Caco-2 (cell line): ENCODE results near the gene TPSB2. TPM values are rescaled to one million over a fixed set of nuclear protein-coding genes. Genes with fewer than 3 reads are reported as not detected.
"Not testable (repeated sequence)": the region's sequence is repeated elsewhere in the genome, so short reads cannot be mapped to it uniquely, and the experiment has no call there.

Experiments used
- BruUV-seq: library from RNA; stranded (reverse); fragments of 400-500 nt; replicated peaks from 2 replicates; lab custom pipeline; 2021; lab: Mats Ljungman, UMichigan
- CTCF ChIA-PET: fragments of 300-600 bp; sonication (Branson Sonifier 250); formaldehyde crosslinking; loops from one replicate; lab custom pipeline; 2022; ENCODE audit warnings: antibody characterized with exemption; lab: Charles Lee
- POLR2A ChIA-PET: fragments of 300-600 bp; sonication (Branson Sonifier 250); formaldehyde crosslinking; loops from one replicate; lab custom pipeline; 2022; ENCODE audit warnings: antibody characterized with exemption; lab: Charles Lee
- DNase-seq, 2 experiments: peaks; one replicate each; pipeline versions ENCODE4 v3.0.0 to v3.0.0-alpha.2; 2020 to 2022
- H3K27me3 ChIP-seq: replicated peaks from 2 replicates; pipeline ENCODE4 v1.6.0; 2011; ENCODE audit warnings: low read length; ENCODE audit not compliant: control insufficient read depth, insufficient read depth
- H3K36me3 ChIP-seq: 2 replicates; pipeline ENCODE4 v1.5.1; 2011; ENCODE audit warnings: low read length; ENCODE audit not compliant: control insufficient read depth, insufficient read depth
- H3K4me1 ChIP-seq: fragments of 250-450 bp; sonication (Bioruptor Pico); 2 replicates; pipeline ENCODE4 v1.5.1; 2020; ENCODE audit warnings: mild to moderate bottlenecking
- H3K4me3 ChIP-seq: 2 replicates; pipeline ENCODE4 v1.5.1; 2011; ENCODE audit warnings: low read depth, mild to moderate bottlenecking, control low read depth, low read length
- H3K9me3 ChIP-seq: fragments of 250-450 bp; sonication (Bioruptor Pico); 2 replicates; pipeline ENCODE4 v1.5.1; 2020; ENCODE audit warnings: mild to moderate bottlenecking, moderate library complexity
- H3K27ac Mint-ChIP-seq: one replicate; pipeline ENCODE4 v1.8.0; 2022; ENCODE audit warnings: mixed read lengths; ENCODE audit not compliant: unreplicated experiment
- H3K27me3 Mint-ChIP-seq: one replicate; pipeline ENCODE4 v1.8.0; 2022; ENCODE audit warnings: mixed read lengths; ENCODE audit not compliant: insufficient read depth, unreplicated experiment
- H3K36me3 Mint-ChIP-seq: one replicate; pipeline ENCODE4 v1.8.0; 2022; ENCODE audit warnings: mild to moderate bottlenecking, mixed read lengths; ENCODE audit not compliant: insufficient read depth, unreplicated experiment
- H3K4me1 Mint-ChIP-seq: one replicate; pipeline ENCODE4 v1.8.0; 2022; ENCODE audit warnings: low read depth, mixed read lengths; ENCODE audit not compliant: unreplicated experiment
- H3K4me3 Mint-ChIP-seq: one replicate; pipeline ENCODE4 v1.8.0; 2022; ENCODE audit warnings: mild to moderate bottlenecking, moderate library complexity, mixed read lengths; ENCODE audit not compliant: unreplicated experiment
- H3K9me3 Mint-ChIP-seq: one replicate; pipeline ENCODE4 v1.8.0; 2022; ENCODE audit warnings: mixed read lengths; ENCODE audit not compliant: unreplicated experiment
- CTCF ChIP-seq, 2 experiments: fragments of 200-600 bp in 1 of 2; IDR thresholded peaks; 1 replicate in 1 of 2; 2 replicates in 1 of 2; pipeline versions ENCODE4 v1.5.1 to v1.8.0; 2011 to 2022; ENCODE audit warnings: antibody characterized with exemption in 1 of 2, control low read depth in 1 of 2, inconsistent platforms in 1 of 2, low read depth in 1 of 2, low read length in 1 of 2, mild to moderate bottlenecking in 1 of 2, moderate library complexity in 1 of 2; ENCODE audit not compliant: insufficient read depth in 1 of 2, severe bottlenecking in 1 of 2, unreplicated experiment in 1 of 2
- intact Hi-C: fragments of 100-400 bp; cut with micrococcal nuclease; formaldehyde crosslinking; loops from one replicate; pipeline ENCODE4 v1.10.0; 2022; ENCODE audit not compliant: unreplicated experiment
- total RNA-seq: library from RNA; stranded (reverse); gene quantifications from 2 replicates; pipeline ENCODE4 v1.2.3, GENCODE V29; 2022

TPSB2 gene
- total RNA-seq, 1 experiment from 2014 or later, result not detected

GRCh38 chr16:1193143-1193824, 36.7 kb downstream of the TPSB2 start:
- H3K27me3 ChIP-seq, result no peaks in the 10 kb centered on the region
- no peaks in the 10 kb centered on the region for H3K9me3 ChIP-seq
- no peaks in the 10 kb centered on the region for H3K36me3 Mint-ChIP-seq
- ChIA-PET CTCF (interaction anchor here (1.0 kb wide), 1 partner anchor 87 kb away, joined by 3 read pairs; no protein-coding TSS in a partner anchor), POLR2A (no interaction called here)
- peak in 1 of 2 experiments; percentile 25 for DNase-seq
- intact Hi-C loops, result no loop called here
- H3K4me1 Mint-ChIP-seq, result no peaks in the 10 kb centered on the region
- H3K27ac Mint-ChIP-seq, result no peak overlapping the region
- H3K36me3 ChIP-seq, result no peaks in the 10 kb centered on the region
- H3K27me3 Mint-ChIP-seq, result no peaks in the 10 kb centered on the region
- H3K4me3 ChIP-seq, result no peak overlapping the region
- H3K4me1 ChIP-seq, result no peaks in the 10 kb centered on the region
- H3K4me3 Mint-ChIP-seq, result no peak overlapping the region
- no peak for TF ChIP-seq CTCF (IDR thresholded peaks at IDR 0.05; ENCODE audit: insufficient read depth in 1 of 2, low read depth in 1 of 2, low read length in 1 of 2, severe bottlenecking in 1 of 2, unreplicated experiment in 1 of 2)
- H3K9me3 Mint-ChIP-seq, result no peaks in the 10 kb centered on the region
- no TSS peak for BruUV-seq

- intact Hi-C loops, result no loop called here
- TF ChIP-seq CTCF (IDR thresholded peaks at IDR 0.05; ENCODE audit: insufficient read depth in 1 of 2, low read depth in 1 of 2, low read length in 1 of 2, severe bottlenecking in 1 of 2, unreplicated experiment in 1 of 2), result no peak
- POLR2A ChIA-PET, result no interaction called here
- Histone ChIP-seq H3K4me1 (no peaks in the 10 kb centered on the region), H3K9me3 (no peaks in the 10 kb centered on the region), H3K36me3 (no peaks in the 10 kb centered on the region), H3K27me3 (no peaks in the 10 kb centered on the region), H3K4me3 (no peak overlapping the region)
- Mint-ChIP-seq H3K4me1 (no peaks in the 10 kb centered on the region), H3K9me3 (no peaks in the 10 kb centered on the region), H3K27ac (no peak overlapping the region), H3K4me3 (no peak overlapping the region), H3K36me3 (no peaks in the 10 kb centered on the region), H3K27me3 (no peaks in the 10 kb centered on the region)
- CTCF ChIA-PET, result no interaction called here
- DNase-seq, result no peak
- BruUV-seq, result no TSS peak
Measured at GRCh38 chr16:1192384-1193073, 37.5 kb downstream of the TPSB2 start.

- H3K9me3 ChIP-seq, H3K27ac Mint-ChIP-seq, H3K27me3 ChIP-seq, CTCF ChIA-PET, POLR2A ChIA-PET, H3K27me3 Mint-ChIP-seq, H3K36me3 ChIP-seq, H3K4me3 ChIP-seq, H3K9me3 Mint-ChIP-seq, DNase-seq, intact Hi-C loops, H3K4me1 Mint-ChIP-seq, H3K4me1 ChIP-seq, H3K4me3 Mint-ChIP-seq, H3K36me3 Mint-ChIP-seq, BruUV-seq: not testable (repeated sequence)
Measured at GRCh38 chr16:1190789-1191188, 39.2 kb downstream of the TPSB2 start.
